Transverse colon (tissue), 4 donors: ENCODE data around the gene ZDHHC13.

ENCODE experiments used
- CTCF ChIP-seq, 5 experiments: fragments of 200-600 bp in 3 of 5; fragments of 450-650 bp in 2 of 5; sonication (generic) in 3 of 5; IDR thresholded peaks; 1 replicate in 2 of 5; 2 replicates in 3 of 5; pipeline ENCODE4 v1.5.1; 2016 to 2017; ENCODE audit warnings: antibody characterized with exemption in 5 of 5, inconsistent platforms in 3 of 5, mild to moderate bottlenecking in 2 of 5, moderate library complexity in 1 of 5
- EP300 ChIP-seq: sonication (generic); formaldehyde crosslinking; IDR thresholded peaks from one replicate; pipeline ENCODE4 v1.6.1; 2017; ENCODE audit warnings: antibody characterized with exemption, low read depth
- POLR2A ChIP-seq: fragments of 450-650 bp; IDR thresholded peaks from one replicate; pipeline ENCODE4 v1.6.1; 2016; ENCODE audit warnings: antibody characterized with exemption, mild to moderate bottlenecking, moderate library complexity
- POLR2AphosphoS5 ChIP-seq, 3 donors: sonication (generic); formaldehyde crosslinking; IDR thresholded peaks; one replicate each; pipeline ENCODE4 v1.6.1; 2016; ENCODE audit warnings: antibody characterized with exemption in 3 of 3

- TF ChIP-seq CTCF (IDR thresholded peaks at IDR 0.05) (no peak), POLR2A (no peak), EP300 (no peak), POLR2AphosphoS5 (IDR thresholded peaks at IDR 0.05) (no peak)
Observed at GRCh38 chr11:19176629-19177186, 59.7 kb downstream of the ZDHHC13 start.
